ENCODE data around the gene MYO18A. TPM values are rescaled to one million over a fixed set of nuclear protein-coding genes. Genes with fewer than 3 reads are reported as not detected.
"Not testable (repeated sequence)": the region's sequence is repeated elsewhere in the genome, so short reads cannot be mapped to it uniquely, and the experiment has no call there.

The MYO18A gene
- total RNA-seq, 1 donor: 59.6 TPM

DNA sequence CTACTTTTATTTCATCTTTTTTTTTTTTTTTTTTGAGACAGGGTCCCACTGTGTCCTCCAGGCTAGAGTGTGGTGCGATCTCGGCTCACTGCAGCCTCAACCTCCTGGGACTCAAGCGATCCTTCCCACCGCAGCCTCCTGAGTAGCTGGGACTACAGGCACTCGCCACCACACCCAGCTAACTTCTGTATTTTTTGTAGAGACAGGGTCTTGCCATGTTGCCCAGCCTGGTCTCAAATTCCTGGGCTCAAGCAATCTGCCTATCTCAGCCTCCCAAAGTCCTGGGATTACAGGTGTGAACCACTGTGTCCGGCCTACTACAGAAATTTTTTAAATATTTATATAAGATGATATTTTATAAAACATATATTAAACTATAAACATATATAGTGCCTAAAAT is 4.8 kb downstream of the MYO18A start:
- DNase-seq (ENCODE audit: low read depth): no peak
- no peak overlapping the region for H3K4me3 ChIP-seq (ENCODE audit: low read depth, low read length)
- TF ChIP-seq, protein P1, sequence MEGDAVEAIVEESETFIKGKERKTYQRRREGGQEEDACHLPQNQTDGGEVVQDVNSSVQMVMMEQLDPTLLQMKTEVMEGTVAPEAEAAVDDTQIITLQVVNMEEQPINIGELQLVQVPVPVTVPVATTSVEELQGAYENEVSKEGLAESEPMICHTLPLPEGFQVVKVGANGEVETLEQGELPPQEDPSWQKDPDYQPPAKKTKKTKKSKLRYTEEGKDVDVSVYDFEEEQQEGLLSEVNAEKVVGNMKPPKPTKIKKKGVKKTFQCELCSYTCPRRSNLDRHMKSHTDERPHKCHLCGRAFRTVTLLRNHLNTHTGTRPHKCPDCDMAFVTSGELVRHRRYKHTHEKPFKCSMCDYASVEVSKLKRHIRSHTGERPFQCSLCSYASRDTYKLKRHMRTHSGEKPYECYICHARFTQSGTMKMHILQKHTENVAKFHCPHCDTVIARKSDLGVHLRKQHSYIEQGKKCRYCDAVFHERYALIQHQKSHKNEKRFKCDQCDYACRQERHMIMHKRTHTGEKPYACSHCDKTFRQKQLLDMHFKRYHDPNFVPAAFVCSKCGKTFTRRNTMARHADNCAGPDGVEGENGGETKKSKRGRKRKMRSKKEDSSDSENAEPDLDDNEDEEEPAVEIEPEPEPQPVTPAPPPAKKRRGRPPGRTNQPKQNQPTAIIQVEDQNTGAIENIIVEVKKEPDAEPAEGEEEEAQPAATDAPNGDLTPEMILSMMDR (IDR thresholded peaks at IDR 0.05; ENCODE audit: insufficient read depth, low read depth, low read length): no peak

DNA sequence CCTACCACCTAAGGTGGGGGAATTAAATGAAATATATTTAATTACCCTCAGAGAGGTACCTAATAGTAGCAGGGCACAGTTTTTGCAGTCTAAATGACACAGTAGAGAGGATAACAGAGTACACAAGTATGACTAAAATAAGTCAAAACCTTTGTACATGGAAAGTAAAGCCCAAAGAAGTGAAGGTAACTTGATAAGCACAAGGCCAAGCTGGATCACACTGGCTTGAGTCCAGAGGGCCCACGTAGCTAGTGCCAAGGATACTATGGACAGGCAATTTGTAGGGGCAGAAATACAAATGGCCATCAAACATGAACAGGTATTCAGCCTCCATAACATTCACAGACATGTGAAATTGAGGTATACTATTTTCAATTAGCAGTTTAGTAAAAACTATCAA is 7.6 kb downstream of the MYO18A start:
- no peak overlapping the region for H3K4me3 ChIP-seq (ENCODE audit: low read depth, low read length)
- no peak for DNase-seq (ENCODE audit: low read depth)
- TF ChIP-seq, protein P1 (IDR thresholded peaks at IDR 0.05; ENCODE audit: insufficient read depth, low read depth, low read length): no peak

DNA sequence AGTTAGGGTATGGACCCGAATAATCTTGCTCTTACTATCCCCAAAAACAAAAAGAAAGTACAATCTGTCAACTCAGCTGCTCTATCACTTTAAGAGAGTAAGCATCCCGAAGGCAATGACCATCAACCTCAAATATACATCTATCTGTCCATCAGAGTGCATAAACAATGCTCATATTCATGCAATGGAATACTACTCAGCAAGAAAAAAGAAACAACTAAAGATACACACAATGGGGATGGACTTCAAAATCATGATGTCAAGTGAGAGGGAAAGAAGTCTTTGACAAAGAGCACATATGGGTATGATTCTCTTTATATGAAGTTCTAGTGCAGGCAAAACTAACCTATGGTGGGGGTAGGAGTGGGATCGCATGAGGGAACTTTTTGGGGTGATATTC is 9.5 kb downstream of the MYO18A start:
- DNase-seq (ENCODE audit: low read depth): no peak
- TF ChIP-seq, protein P1 (IDR thresholded peaks at IDR 0.05; ENCODE audit: insufficient read depth, low read depth, low read length): no peak
- no peak overlapping the region for H3K4me3 ChIP-seq (ENCODE audit: low read depth, low read length)

DNA sequence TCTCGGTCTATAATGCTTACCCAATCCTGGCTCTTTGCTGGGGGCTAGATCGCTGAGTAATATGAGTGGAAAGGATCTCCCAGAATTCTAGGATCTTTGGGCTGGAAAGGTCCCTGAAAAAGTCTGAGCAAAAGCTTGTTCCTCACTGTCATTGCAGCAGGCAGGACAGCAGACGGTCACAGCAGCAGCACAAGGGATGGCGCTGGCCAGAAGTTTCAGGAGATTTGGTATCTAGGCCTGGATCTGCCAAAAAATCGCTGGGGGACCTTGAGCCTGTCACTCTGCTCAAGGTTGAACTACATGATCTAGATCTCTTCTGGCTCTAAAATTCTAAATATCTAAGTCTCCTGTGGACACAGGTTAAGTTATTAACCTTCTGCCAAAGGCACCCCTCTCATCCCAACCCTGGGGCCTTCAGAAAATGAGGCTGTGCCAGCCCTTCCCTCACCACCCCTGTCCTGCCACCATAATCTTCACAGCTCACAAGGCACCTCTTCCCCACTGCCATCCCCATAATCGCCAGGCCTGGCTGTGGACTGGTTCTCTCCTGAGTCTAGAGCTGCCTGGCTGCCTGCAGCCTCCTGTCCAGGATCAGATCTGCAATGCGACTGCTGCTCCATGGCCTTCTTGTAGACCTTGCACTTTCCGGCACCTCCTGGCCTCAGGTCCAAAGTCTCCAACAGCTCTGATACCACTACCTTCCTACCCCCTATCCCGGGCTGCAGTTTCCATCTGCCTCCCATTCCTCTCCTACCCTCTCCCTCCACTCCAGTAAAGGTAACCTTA is 10.2 kb downstream of the MYO18A start:
- H3K4me3 ChIP-seq (ENCODE audit: low read depth, low read length): no peak overlapping the region
- TF ChIP-seq, protein P1 (IDR thresholded peaks at IDR 0.05; ENCODE audit: insufficient read depth, low read depth, low read length): no peak
- no peak for DNase-seq (ENCODE audit: low read depth)

DNA sequence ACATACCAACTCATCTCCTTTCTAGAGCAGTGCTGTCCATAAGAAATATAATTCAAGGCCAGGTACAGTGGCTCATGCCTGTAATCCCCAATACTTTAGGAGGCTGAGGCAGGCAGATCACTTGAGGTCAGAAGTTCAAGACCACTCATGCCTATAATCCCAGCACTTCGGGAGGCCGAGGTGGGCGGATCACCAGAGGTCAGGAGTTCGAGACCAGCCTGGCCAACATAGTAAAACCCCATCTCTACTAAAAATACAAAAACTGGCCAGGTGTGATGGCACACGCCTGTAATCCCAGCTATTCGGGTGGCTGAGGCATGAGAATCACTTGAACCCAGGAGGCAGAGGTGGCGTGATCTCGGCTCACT is 11.5 kb downstream of the MYO18A start:
- H3K4me3 ChIP-seq (ENCODE audit: low read depth, low read length); DNase-seq (ENCODE audit: low read depth): not testable (repeated sequence)

DNA sequence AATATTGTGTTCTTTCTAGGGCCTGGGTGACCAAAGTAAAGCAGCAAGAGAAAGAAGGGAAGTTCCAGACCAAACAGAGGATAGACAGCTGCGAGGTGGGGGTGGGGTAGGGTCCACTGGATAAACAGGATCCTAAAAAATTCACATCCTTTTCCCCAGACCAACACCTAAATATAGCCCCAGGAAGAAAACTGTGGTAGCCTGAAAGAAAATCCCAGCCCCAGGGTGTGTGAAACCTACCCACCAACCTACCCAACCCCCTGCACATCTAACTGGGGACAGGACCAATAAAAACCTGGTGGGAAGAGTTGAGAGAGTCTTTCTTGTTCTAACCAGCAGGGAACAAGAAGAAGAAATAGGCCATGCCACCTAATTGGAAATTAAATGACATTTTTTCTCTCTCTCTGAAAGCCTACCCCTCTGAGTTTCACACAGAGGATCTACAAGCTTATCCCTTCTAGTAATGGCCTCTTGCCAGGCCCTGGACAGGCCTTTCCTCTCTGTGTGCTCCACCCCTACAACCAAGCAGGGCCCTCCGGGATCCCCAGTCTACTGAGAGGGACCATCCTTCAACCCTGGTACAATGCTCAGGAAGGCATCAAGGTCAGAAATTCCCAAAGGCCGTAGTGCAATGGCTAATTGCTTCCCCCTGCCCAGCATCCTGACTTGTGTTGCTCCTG is 12.0 kb downstream of the MYO18A start:
- DNase-seq (ENCODE audit: low read depth): no peak
- TF ChIP-seq, protein P1 (IDR thresholded peaks at IDR 0.05; ENCODE audit: insufficient read depth, low read depth, low read length): no peak
- no peak overlapping the region for H3K4me3 ChIP-seq (ENCODE audit: low read depth, low read length)

DNA sequence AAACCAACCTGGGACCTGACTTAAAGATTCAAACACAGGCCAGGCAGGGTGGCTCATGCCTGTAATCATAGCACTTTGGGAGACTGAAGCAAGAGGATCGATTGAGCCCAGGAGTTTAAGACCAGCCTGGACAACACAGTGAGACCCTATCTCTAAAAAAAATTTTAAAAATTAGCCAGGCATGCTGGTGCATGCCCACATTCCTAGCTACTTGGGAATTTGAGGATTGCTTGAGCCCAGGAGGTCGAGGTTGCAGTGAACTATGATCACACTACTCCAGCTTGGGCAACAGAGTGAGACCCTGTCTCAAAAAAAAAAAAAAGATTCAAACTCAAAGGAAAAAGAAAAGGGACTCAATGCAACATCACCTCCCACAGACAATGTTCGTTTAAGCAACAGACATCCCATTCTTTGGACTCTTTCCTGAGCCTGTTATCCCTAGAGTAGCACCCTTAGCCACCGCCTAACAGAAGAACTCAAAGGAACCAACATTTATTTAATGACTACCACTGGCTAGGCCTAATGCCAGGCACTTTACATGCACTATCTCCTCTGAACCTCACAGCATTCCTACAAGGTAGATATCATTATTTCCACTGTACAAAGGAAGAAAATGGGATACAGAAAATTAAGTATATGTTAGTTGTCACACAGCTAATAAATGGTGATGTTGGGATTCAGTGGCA is 12.7 kb downstream of the MYO18A start:
- no peak overlapping the region for H3K4me3 ChIP-seq (ENCODE audit: low read depth, low read length)
- TF ChIP-seq, protein P1 (IDR thresholded peaks at IDR 0.05; ENCODE audit: insufficient read depth, low read depth, low read length): no peak
- DNase-seq (ENCODE audit: low read depth): no peak
